Body of pancreas (tissue), 4 donors: ENCODE results near the gene ZNF768. TPM values are rescaled to one million over a fixed set of nuclear protein-coding genes. Genes with fewer than 3 reads are reported as not detected.

Source experiments
- ATAC-seq: fragments of 150-250 bp; one replicate; pipeline ENCODE4 v1.9.1; 2016
- DNase-seq, 4 donors: peaks; one replicate each; pipeline ENCODE4 v3.0.0-alpha.2; 2019
- H3K27ac ChIP-seq, 4 donors: fragments of 200-600 bp; sonication (generic); 1 replicate in 3 of 4; 2 replicates in 1 of 4; pipeline versions ENCODE4 v1.5.1 to v1.6.1; 2016 to 2019; ENCODE audit warnings: mild to moderate bottlenecking in 1 of 4, mixed read lengths in 1 of 4, moderate library complexity in 1 of 4
- H3K27me3 ChIP-seq, 2 donors: fragments of 200-600 bp; sonication (generic); one replicate each; pipeline ENCODE4 v1.6.0; 2016; ENCODE audit warnings: mild to moderate bottlenecking in 1 of 2
- H3K36me3 ChIP-seq, 2 donors: fragments of 200-600 bp; sonication (generic); replicated peaks in 1 of 2; 2 replicates each; pipeline ENCODE4 v1.5.1; 2016; ENCODE audit warnings: low read depth in 2 of 2; ENCODE audit not compliant: insufficient read depth in 1 of 2
- H3K4me1 ChIP-seq: fragments of 200-600 bp; sonication (generic); one replicate; pipeline ENCODE4 v1.6.0; 2016
- H3K4me3 ChIP-seq, 2 donors: fragments of 200-600 bp; sonication (generic); 1 replicate in 1 of 2; 2 replicates in 1 of 2; pipeline ENCODE4 v1.5.1; 2016 to 2019
- H3K9me3 ChIP-seq, 3 donors: fragments of 200-600 bp; sonication (generic); 1 replicate in 2 of 3; 2 replicates in 1 of 3; pipeline ENCODE4 v1.5.1; 2016
- CTCF ChIP-seq, 7 experiments: fragments of 450-650 bp in 4 of 7; fragments of 200-600 bp in 3 of 7; sonication (generic) in 3 of 7; IDR thresholded peaks; one replicate each; pipeline ENCODE4 v1.5.1; 2016 to 2019; ENCODE audit warnings: antibody characterized with exemption in 7 of 7
- POLR2A ChIP-seq, 3 donors: fragments of 450-650 bp; IDR thresholded peaks; one replicate each; pipeline ENCODE4 v1.6.1; 2016; ENCODE audit warnings: antibody characterized with exemption in 3 of 3, mild to moderate bottlenecking in 2 of 3
- WGBS, 2 donors: methylation state at CpG; one replicate each; pipeline ENCODE4 v1.1.5; 2017; 5-methylcytosine and 5-hydroxymethylcytosine counted together
- intact Hi-C: fragments of 100-400 bp; cut with DNase I; formaldehyde crosslinking; loops from one replicate; pipeline ENCODE4 v1.15.1; 2023
- total RNA-seq, 2 donors: library from RNA; depleted of rRNA; stranded (reverse); fragments of >200 nt; gene quantifications; one replicate each; pipeline ENCODE4 v1.1.0, GENCODE V29; 2016

ZNF768 gene
- total RNA-seq, 2 donors from 2014 or later: 17.8 to 24.1 TPM

DNA sequence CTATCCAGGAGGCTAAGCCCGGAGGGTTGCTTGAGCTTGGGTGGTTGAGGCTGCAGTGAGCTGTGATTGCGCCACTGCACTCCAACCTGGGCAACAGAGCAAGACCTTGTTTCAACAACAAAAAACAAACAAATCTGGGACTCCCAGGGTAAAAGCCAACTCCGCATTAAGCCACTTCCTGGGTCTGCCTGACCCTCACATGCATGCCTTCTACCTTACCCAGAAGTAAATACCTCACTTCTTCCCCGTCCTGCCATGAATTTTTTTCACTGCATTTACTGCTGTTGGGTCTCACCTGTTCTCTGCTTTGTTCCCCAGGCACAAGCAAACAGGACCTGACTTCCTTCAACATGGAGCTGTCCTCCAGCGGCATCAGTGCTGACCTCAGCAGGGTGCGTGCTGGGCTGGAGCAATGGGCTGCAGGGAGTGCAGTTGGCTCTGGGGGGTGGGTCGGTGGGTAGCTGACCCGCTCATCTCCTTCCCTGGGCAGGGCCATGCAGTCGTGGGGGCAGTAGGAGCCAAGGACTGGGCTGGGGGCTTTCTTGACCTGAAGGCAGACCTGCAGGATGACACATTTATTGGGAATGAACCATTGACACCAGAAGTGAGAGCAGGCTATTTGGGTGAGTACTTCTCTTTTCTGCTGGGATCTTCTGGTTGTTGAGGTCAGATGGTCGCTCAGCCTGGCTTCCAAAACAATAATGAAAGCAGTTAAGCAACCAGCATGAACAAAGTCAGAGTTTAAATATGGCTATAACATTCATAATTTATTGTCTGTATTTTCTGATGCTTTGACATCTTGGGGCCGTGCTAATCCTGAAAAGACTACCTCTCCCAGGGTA lies 37.4 kb downstream of the ZNF768 start:
- no peaks in the 10 kb centered on the region for H3K4me1 ChIP-seq
- H3K27me3 ChIP-seq: no peaks in the 10 kb centered on the region
- H3K9me3 ChIP-seq: no peaks in the 10 kb centered on the region
- ATAC-seq: no peak
- TF ChIP-seq CTCF (IDR thresholded peaks at IDR 0.05): no peak
- TF ChIP-seq POLR2A (IDR thresholded peaks at IDR 0.05): no peak
- no peak overlapping the region for H3K4me3 ChIP-seq
- intact Hi-C loops: no loop called here
- no peak overlapping the region for H3K27ac ChIP-seq
- WGBS, 2 donors: 60 to 68% methylated on average over 11 of the region's 11 CpGs
- peak in 1 of 4 donors; percentile 3 for DNase-seq
- no peaks in the 10 kb centered on the region for H3K36me3 ChIP-seq

DNA sequence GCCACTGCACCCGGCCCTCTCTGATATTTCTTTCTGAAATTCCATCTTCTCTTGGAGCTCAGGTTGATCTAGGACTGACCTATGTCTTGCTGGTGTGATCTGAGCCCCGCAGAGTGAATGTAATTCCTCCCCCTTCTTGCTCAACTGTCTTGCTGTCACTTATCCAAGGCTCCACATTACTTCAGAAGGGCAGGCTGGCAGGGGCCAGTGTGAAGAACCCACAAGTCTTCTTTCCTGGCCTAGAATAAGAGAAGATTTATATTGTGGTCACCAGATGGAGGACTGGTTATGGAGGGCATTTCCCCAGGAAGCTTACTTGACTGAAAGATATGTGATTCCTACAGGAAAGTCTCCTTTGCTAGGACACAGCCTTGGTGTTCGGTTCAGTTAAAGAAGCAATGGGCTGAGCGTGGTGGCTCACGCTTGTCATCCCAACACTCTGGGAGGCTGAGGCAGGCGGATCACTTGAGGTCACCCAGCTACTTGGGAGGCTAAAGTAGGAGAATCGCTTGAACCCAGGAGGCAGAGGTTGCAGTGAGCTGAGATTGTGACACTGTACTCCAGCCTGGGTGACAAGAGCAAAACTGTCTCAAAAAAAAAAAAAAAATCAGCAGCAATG lies 40.4 kb downstream of the ZNF768 start:
- Histone ChIP-seq H3K36me3 (no peaks in the 10 kb centered on the region), H3K4me1 (no peaks in the 10 kb centered on the region), H3K27ac (no peak overlapping the region), H3K4me3 (no peak overlapping the region), H3K27me3 (no peaks in the 10 kb centered on the region), H3K9me3 (no peaks in the 10 kb centered on the region)
- DNase-seq (no peak), ATAC-seq (no peak)
- intact Hi-C loops: no loop called here
- no peak for TF ChIP-seq CTCF (IDR thresholded peaks at IDR 0.05)
- TF ChIP-seq POLR2A (IDR thresholded peaks at IDR 0.05): no peak
- 84 to 85% methylated on average over 7 of the region's 7 CpGs for WGBS, 2 donors

- Histone ChIP-seq H3K27ac (no peak overlapping the region), H3K4me3 (no peak overlapping the region), H3K4me1 (no peaks in the 10 kb centered on the region), H3K9me3 (no peaks in the 10 kb centered on the region), H3K27me3 (no peaks in the 10 kb centered on the region), H3K36me3 (no peaks in the 10 kb centered on the region)
- TF ChIP-seq POLR2A (IDR thresholded peaks at IDR 0.05) (no peak), CTCF (IDR thresholded peaks at IDR 0.05) (no peak)
- no peak for DNase-seq
- intact Hi-C loops: no loop called here
- ATAC-seq: no peak
Measured at GRCh38 chr16:30484887-30485286, 41.5 kb downstream of the ZNF768 start.

DNA sequence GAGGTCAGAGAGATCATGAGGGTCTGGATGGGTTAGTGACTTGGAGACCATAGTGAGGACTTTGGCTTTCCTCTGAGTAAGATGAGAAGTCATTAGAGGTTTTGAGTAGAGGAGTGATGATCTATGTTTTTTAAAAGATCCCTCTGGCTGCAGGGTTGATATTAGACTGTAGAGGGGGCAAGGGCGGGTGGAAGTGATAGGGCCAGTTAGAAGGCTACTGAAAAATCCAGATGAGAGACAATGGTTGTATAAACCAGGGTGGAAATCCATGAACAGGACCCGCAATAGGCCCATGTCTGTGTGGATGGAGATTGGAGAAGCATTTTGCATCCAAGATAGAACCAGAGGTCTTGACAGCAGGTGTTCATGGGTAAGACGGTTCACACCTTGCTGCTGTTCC lies 44.0 kb downstream of the ZNF768 start:
- no peak for DNase-seq
- Histone ChIP-seq H3K27me3 (no peaks in the 10 kb centered on the region), H3K27ac (no peak overlapping the region), H3K9me3 (no peaks in the 10 kb centered on the region), H3K4me1 (no peaks in the 10 kb centered on the region), H3K4me3 (no peak overlapping the region), H3K36me3 (no peaks in the 10 kb centered on the region)
- intact Hi-C loops: no loop called here
- TF ChIP-seq POLR2A (IDR thresholded peaks at IDR 0.05) (no peak), CTCF (IDR thresholded peaks at IDR 0.05) (no peak)
- no peak for ATAC-seq
- WGBS, 2 donors: 76 to 87% methylated on average over 3 of the region's 3 CpGs
